ENCODE measurements around the gene PHF14.

PHF14 gene

GRCh38 chr7:11188529-11189310 is 215.0 kb downstream of the PHF14 start:
- TF ChIP-seq EZH2 (optimal IDR thresholded peaks at IDR 0.05; ENCODE audit: low read depth, low read length) (no peak), CTCF (IDR thresholded peaks at IDR 0.05; ENCODE audit: low read length) (no peak), EZH2phosphoT487 (IDR thresholded peaks at IDR 0.05; ENCODE audit: low read length) (no peak)
- peak overlapping the region; percentile 8; the same call in 1 of the 2 replicates for H3K4me2 ChIP-seq (ENCODE audit: low read depth, low read length)

DNA sequence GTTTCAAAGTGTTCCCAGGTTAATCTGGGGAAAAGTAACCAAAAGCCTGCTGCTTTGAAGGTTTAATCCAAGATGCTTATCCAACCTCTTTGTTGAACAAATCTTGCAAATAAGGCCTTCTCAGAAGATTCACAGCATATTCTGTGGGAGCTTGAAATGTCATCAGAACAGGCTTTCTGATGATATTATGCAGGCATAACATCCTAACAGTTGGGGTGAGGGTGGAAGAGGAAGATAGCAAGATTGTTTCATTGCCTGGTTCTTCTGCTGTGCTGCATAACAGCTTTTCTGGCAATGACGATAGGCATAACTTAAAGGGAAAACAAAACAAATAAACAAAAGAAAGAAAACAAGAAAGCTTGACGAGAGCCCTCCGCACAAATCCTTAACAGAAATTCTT is 217.4 kb downstream of the PHF14 start:
- Histone ChIP-seq H3K36me3 (replicated peaks; ENCODE audit: insufficient read depth, low read length) (no peaks in the 10 kb centered on the region), H3K4me2 (ENCODE audit: low read depth, low read length) (no peak overlapping the region), H3F3A (ENCODE audit: insufficient read depth, low read length) (no peaks in the 10 kb centered on the region), H3K27ac (ENCODE audit: low read length) (no peak overlapping the region), H3K4me3 (ENCODE audit: low read length) (no peak overlapping the region), H3K9ac (ENCODE audit: low read length) (no peak overlapping the region), H3K4me1 (ENCODE audit: low read length) (no peaks in the 10 kb centered on the region), H2AFZ (ENCODE audit: low read length) (no peak overlapping the region), H3K27me3 (replicated peaks; ENCODE audit: insufficient read depth, low read length) (no peaks in the 10 kb centered on the region), H3K79me2 (ENCODE audit: low read length) (no peaks in the 10 kb centered on the region), H3K9me2 (replicated peaks; ENCODE audit: insufficient read depth, low read length) (no peaks in the 10 kb centered on the region), H3K9me3 (replicated peaks; ENCODE audit: insufficient read depth, low read length) (no peaks in the 10 kb centered on the region), H4K20me1 (ENCODE audit: insufficient read depth, low read length) (no peaks in the 10 kb centered on the region)
- no peak for DNase-seq
- no peak for TF ChIP-seq CTCF (IDR thresholded peaks at IDR 0.05; ENCODE audit: low read length)
- TF ChIP-seq EZH2phosphoT487 (IDR thresholded peaks at IDR 0.05; ENCODE audit: low read length): no peak
- no peak for TF ChIP-seq EZH2 (optimal IDR thresholded peaks at IDR 0.05; ENCODE audit: low read depth, low read length)

More at GRCh38 chr7:11188529-11189310, 215.0 kb downstream of the PHF14 start:
- Histone ChIP-seq H3K9me3 (replicated peaks; ENCODE audit: insufficient read depth, low read length) (no peaks in the 10 kb centered on the region), H3K4me3 (ENCODE audit: low read length) (no peak overlapping the region), H2AFZ (ENCODE audit: low read length) (no peak overlapping the region), H3F3A (ENCODE audit: insufficient read depth, low read length) (no peaks in the 10 kb centered on the region), H3K9ac (ENCODE audit: low read length) (no peak overlapping the region), H4K20me1 (ENCODE audit: insufficient read depth, low read length) (no peaks in the 10 kb centered on the region), H3K27me3 (replicated peaks; ENCODE audit: insufficient read depth, low read length) (no peaks in the 10 kb centered on the region), H3K4me1 (ENCODE audit: low read length) (no peaks in the 10 kb centered on the region), H3K9me2 (replicated peaks; ENCODE audit: insufficient read depth, low read length) (no peaks in the 10 kb centered on the region), H3K27ac (ENCODE audit: low read length) (no peak overlapping the region), H3K79me2 (ENCODE audit: low read length) (no peaks in the 10 kb centered on the region), H3K36me3 (replicated peaks; ENCODE audit: insufficient read depth, low read length) (no peaks in the 10 kb centered on the region)
- DNase-seq: peak; percentile 27

- TF ChIP-seq EZH2phosphoT487 (IDR thresholded peaks at IDR 0.05; ENCODE audit: low read length) (no peak), CTCF (IDR thresholded peaks at IDR 0.05; ENCODE audit: low read length) (no peak), EZH2 (optimal IDR thresholded peaks at IDR 0.05; ENCODE audit: low read depth, low read length) (no peak)
- H3K4me2 ChIP-seq (ENCODE audit: low read depth, low read length): no peak overlapping the region
- H4K20me1 ChIP-seq (ENCODE audit: insufficient read depth, low read length): no peaks in the 10 kb centered on the region
- H3K9me2 ChIP-seq (replicated peaks; ENCODE audit: insufficient read depth, low read length): no peaks in the 10 kb centered on the region
- H3K79me2 ChIP-seq (ENCODE audit: low read length): no peaks in the 10 kb centered on the region
- H3K27ac ChIP-seq (ENCODE audit: low read length): no peak overlapping the region
- no peaks in the 10 kb centered on the region for H3F3A ChIP-seq (ENCODE audit: insufficient read depth, low read length)
- H3K36me3 ChIP-seq (replicated peaks; ENCODE audit: insufficient read depth, low read length): no peaks in the 10 kb centered on the region
- H3K9ac ChIP-seq (ENCODE audit: low read length): no peak overlapping the region
- no peak overlapping the region for H2AFZ ChIP-seq (ENCODE audit: low read length)
- no peaks in the 10 kb centered on the region for H3K9me3 ChIP-seq (replicated peaks; ENCODE audit: insufficient read depth, low read length)
- DNase-seq: no peak
- H3K27me3 ChIP-seq (replicated peaks; ENCODE audit: insufficient read depth, low read length): no peaks in the 10 kb centered on the region
- no peak overlapping the region for H3K4me3 ChIP-seq (ENCODE audit: low read length)
- no peaks in the 10 kb centered on the region for H3K4me1 ChIP-seq (ENCODE audit: low read length)
These were observed 218.0 kb downstream of the PHF14 start for GRCh38 chr7:11191574-11192220.

Measured in MM.1S (cell line).